Small intestine (tissue), 16 donors: ENCODE results near the gene RGS9BP. TPM values are rescaled to one million over a fixed set of nuclear protein-coding genes. Genes with fewer than 3 reads are reported as not detected.
A peak's percentile ranks its signal among the peaks of the same experiment; 100 is the strongest.

ENCODE experiments used
- DNase-seq, 2 donors: peaks; one replicate each; pipeline versions ENCODE4 v3.0.0 to v3.0.0-alpha.2; 2013
- FAIRE-seq: peaks from 2 replicates; lab custom pipeline; 2012; peaks lifted over from hg19 to GRCh38; lab: Jason Lieb, UNC
- H3K27ac ChIP-seq, 3 donors: one replicate each; pipeline ENCODE4 v1.5.1; 2013; ENCODE audit warnings: low read length in 2 of 3, mild to moderate bottlenecking in 2 of 3, control low read depth in 1 of 3, inconsistent platforms in 1 of 3, low read depth in 1 of 3, moderate library complexity in 1 of 3
- H3K27me3 ChIP-seq, 3 donors: one replicate each; pipeline ENCODE4 v1.6.1; 2013; ENCODE audit warnings: low read length in 3 of 3, inconsistent platforms in 1 of 3; ENCODE audit not compliant: control insufficient read depth in 3 of 3, insufficient read depth in 3 of 3
- H3K36me3 ChIP-seq, 3 donors: one replicate each; pipeline ENCODE4 v1.6.1; 2013; ENCODE audit warnings: low read length in 3 of 3, inconsistent platforms in 1 of 3, low read depth in 1 of 3, mild to moderate bottlenecking in 1 of 3, moderate library complexity in 1 of 3; ENCODE audit not compliant: control insufficient read depth in 3 of 3, insufficient read depth in 2 of 3
- H3K4me1 ChIP-seq, 3 donors: one replicate each; pipeline ENCODE4 v1.6.1; 2013; ENCODE audit warnings: low read length in 2 of 3, inconsistent platforms in 1 of 3, low read depth in 1 of 3, mild to moderate bottlenecking in 1 of 3, moderate library complexity in 1 of 3; ENCODE audit not compliant: control insufficient read depth in 3 of 3, insufficient read depth in 2 of 3
- H3K4me3 ChIP-seq, 3 donors: one replicate each; pipeline ENCODE4 v1.5.1; 2013; ENCODE audit warnings: low read length in 3 of 3, control low read depth in 1 of 3, inconsistent platforms in 1 of 3, low read depth in 1 of 3, mild to moderate bottlenecking in 1 of 3, moderate library complexity in 1 of 3
- H3K9me3 ChIP-seq, 2 donors: one replicate each; pipeline ENCODE4 v1.6.1; 2013; ENCODE audit warnings: low read depth in 1 of 2, low read length in 1 of 2; ENCODE audit not compliant: control insufficient read depth in 2 of 2, insufficient read depth in 1 of 2
- WGBS, 3 donors: extraction: QIAGEN DNeasy Blood & Tissue Kit; methylation state at CpG; one replicate each; pipeline ENCODE4 v1.1.7; 2013; 5-methylcytosine and 5-hydroxymethylcytosine counted together
- long read RNA-seq, 10 donors: transcript quantifications; one replicate each; lab custom pipeline, GENCODE V29; 2026
- polyA plus RNA-seq, 4 donors: library from polyadenylated mRNA; stranded (reverse) in 3 of 4; unstranded in 1 of 4; fragments of 200-250 nt in 3 of 4; fragments of 120-200 nt in 1 of 4; gene quantifications; one replicate each; pipeline versions ENCODE4 v1.2.1 to v1.2.3, GENCODE V29; 2013
- donor health status: healthy with polysubstance abuse.
- donor health status: control.
- donor health status: control.
- donor health status: Bipolar disorder and iron deficiency.
- donor health status: healthy.

Gene RGS9BP, protein sequence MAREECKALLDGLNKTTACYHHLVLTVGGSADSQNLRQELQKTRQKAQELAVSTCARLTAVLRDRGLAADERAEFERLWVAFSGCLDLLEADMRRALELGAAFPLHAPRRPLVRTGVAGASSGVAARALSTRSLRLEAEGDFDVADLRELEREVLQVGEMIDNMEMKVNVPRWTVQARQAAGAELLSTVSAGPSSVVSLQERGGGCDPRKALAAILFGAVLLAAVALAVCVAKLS
- under 1 TPM in 2 of 4 donors, not detected in 2; 0.04 to 0.10 TPM for polyA plus RNA-seq
- long read RNA-seq, donor 1, result 0 reads
- long read RNA-seq, donor 2, result 0 reads
- long read RNA-seq, donor 3, result 0 reads
- long read RNA-seq, donor 4, result 0 reads
- long read RNA-seq, donor 5, result 0 reads
- long read RNA-seq, donor 6, result 0 reads
- long read RNA-seq, donor 7, result 0 reads
- long read RNA-seq, donor 8, result 0 reads
- long read RNA-seq, donor 9, result 0 reads
- long read RNA-seq, donor 10, result 0 reads

DNA sequence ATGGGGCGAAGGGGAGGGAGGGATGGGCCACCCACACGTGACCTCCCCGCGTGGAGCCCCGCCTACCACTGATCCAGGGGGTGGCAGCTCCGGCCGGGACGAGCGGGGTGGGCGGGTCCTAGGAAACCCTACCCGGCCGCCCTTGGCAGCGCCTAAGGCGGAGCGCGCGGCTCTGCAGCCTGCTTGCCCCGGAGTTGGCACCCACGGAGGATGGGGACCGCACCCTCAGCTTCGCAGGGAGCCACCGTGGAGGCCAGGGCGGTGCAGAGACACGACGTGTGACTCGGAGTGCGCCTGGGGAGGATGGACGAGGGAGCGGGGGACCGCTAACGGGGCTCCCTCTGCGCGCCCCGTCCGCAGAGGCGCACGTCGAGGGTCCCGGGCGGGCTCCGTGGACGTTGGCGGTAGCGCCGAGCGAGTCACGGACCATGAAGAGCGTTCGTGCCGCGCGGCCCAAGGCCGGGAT lies at the start of gene RGS9BP:
Gene RGS9BP, plus strand, starts transcription at position 129 of the 466 bp plus-strand sequence. CDS start 416 bp downstream, outside the sequence.
- Histone ChIP-seq H3K27me3 (peaks cover 0 to 35% (median 10%) of the 10 kb centered on the region in 3 donors), H3K4me3 (peak within 1 kb of the TSS; percentile 64 to 76 (median 73)), H3K36me3 (peaks cover 0 to 12% (median 0%) of the 10 kb centered on the region in 3 donors), H3K27ac (peak within 1 kb of the TSS; percentile 66 to 88 (median 85)), H3K9me3 (no peaks in the 10 kb centered on the region), H3K4me1 (peaks cover 0 to 17% (median 0%) of the 10 kb centered on the region in 3 donors)
- 2 to 3% (median 2%) methylated on average over 43 to 53 of the region's 53 CpGs for WGBS, 3 donors
- DNase-seq (peak in 1 of 2 donors; percentile 49), FAIRE-seq (no peak)

DNA sequence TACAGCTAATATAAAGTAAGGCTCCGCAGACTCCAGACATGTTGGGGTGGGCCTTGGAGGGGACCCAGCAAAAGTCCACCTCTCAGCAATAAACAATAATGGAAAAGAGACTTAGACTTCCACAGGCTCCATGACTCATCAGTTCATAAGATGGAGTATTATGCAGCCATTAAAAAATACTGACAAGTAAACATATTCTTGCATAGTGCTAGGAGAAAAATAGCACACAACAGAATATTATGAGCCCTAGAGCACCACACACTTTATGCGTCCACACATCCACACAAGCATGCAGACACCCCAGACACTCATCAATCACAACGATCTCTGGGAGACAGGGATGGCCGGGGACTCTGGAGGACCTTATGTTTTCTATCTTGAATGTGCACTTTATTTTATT lies 48.7 kb upstream of the RGS9BP start:
- FAIRE-seq, result no peak

DNA sequence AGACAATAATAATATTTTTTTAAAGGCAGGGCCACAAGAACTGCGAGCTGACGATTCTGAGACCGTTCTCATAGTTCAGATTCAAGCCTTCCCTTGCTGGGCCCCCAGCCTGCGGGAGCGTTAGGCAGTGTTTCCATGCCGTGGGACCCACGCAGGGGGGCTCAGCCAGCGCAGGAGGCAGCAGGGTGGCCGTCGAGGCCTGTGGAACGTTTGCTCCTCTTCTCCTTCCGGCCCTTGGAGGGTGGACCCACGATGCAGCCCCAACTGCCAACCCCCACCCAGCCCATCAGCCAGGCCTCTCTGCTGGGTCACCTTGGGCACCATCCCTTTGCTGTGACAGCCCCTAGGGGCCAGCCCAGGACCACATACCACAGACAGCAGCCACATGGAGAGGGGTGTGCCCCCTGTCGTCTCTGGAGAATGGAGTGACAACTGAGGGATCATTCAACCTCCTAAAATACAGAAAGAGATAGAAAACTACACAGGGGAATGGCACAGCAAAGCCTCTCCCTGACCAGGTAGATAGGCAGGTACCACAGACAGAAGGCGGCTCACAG lies 47.9 kb upstream of the RGS9BP start:
- Histone ChIP-seq H3K27ac (no peak overlapping the region), H3K9me3 (no peaks in the 10 kb centered on the region), H3K27me3 (no peaks in the 10 kb centered on the region), H3K4me1 (no peaks in the 10 kb centered on the region), H3K36me3 (peaks cover 10 to 75% (median 26%) of the 10 kb centered on the region in 3 donors), H3K4me3 (no peak overlapping the region)
- FAIRE-seq (no peak), DNase-seq (no peak)
- 90 to 93% (median 91%) methylated on average over 15 of the region's 15 CpGs for WGBS, 3 donors

More for the DNA sequence above, 48.7 kb upstream of the RGS9BP start:
- H3K4me3 ChIP-seq, result no peak overlapping the region
- no peaks in the 10 kb centered on the region for H3K9me3 ChIP-seq
- no peaks in the 10 kb centered on the region for H3K27me3 ChIP-seq
- WGBS, 3 donors, result 97 to 98% (median 97%) methylated on average over 4 of the region's 4 CpGs
- peaks cover 10 to 82% (median 34%) of the 10 kb centered on the region in 3 donors for H3K36me3 ChIP-seq
- H3K4me1 ChIP-seq, result no peaks in the 10 kb centered on the region
- no peak overlapping the region for H3K27ac ChIP-seq
- DNase-seq, result no peak

DNA sequence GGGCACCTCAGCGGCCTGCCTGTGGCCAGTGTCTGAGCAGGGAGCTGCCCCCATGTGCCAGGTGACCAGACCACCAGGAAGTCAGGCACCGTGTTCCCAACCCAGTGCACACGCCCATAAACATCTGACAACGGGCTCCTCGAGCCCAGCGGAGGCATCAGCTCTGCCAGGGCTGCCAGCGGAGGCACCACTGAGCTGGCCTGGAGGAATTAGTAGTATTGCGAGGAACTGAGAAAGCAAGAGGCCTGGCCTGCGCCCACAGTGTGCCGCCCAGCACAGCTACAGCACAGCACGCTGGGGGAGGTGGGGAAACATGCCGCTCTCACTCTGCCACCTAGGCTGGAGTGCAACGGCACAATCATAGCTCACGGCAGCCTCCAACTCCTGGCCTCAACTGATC lies 45.3 kb upstream of the RGS9BP start:
- H3K27me3 ChIP-seq, result no peaks in the 10 kb centered on the region
- no peak overlapping the region for H3K27ac ChIP-seq
- no peak for DNase-seq
- peaks cover 4 to 65% (median 24%) of the 10 kb centered on the region in 3 donors for H3K36me3 ChIP-seq
- 82 to 87% (median 85%) methylated on average over 13 to 14 of the region's 14 CpGs for WGBS, 3 donors
- FAIRE-seq, result no peak
- H3K9me3 ChIP-seq, result no peaks in the 10 kb centered on the region
- H3K4me1 ChIP-seq, result no peaks in the 10 kb centered on the region
- no peak overlapping the region for H3K4me3 ChIP-seq

DNA sequence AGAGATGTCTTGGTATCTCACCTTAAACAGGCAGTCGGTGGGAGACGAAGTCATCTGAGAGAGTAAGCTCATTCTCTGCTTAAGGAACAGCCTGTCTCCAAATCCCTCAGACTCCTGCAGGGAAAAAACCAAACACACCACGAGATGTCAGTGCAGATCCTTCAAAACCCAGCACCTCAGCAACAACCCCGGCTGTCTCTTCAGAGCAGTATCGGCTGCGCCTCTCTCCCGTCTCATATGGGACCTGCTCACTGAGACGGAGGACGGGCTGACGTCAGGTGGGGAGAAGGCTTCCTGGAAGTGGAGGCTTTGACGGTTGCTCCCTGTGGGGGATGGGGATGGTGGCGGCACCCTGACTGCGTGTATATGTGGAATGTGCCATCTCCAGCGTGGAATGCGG lies 44.3 kb upstream of the RGS9BP start:
- Histone ChIP-seq H3K4me1 (no peaks in the 10 kb centered on the region), H3K36me3 (peaks cover 4 to 64% (median 28%) of the 10 kb centered on the region in 3 donors), H3K4me3 (no peak overlapping the region), H3K27me3 (no peaks in the 10 kb centered on the region), H3K27ac (no peak overlapping the region), H3K9me3 (no peaks in the 10 kb centered on the region)
- no peak for FAIRE-seq
- DNase-seq, result no peak
- 95 to 97% (median 97%) methylated on average over 15 of the region's 15 CpGs for WGBS, 3 donors

DNA sequence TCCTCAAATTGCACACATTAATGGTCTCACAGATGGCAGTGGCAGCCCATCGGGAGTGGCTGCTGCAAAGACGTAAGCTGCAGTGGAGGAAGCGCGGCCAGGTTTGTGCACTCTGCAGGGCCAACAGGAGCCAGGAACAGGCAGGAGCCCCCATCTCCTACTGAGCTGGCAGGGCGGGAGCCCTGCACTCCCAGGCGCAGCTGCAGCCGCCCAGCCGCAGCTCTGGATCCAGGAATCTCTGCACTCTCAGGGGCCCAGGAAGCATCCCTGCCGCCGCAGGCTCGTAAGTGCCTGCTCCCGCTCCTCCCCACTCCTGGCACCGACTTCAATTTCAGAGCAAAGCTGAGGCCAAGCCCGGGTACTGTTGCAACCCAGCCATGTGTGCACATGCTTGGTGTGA lies 38.2 kb upstream of the RGS9BP start:
- Histone ChIP-seq H3K4me3 (no peak overlapping the region), H3K4me1 (no peaks in the 10 kb centered on the region), H3K36me3 (peaks cover 14 to 61% (median 18%) of the 10 kb centered on the region in 3 donors), H3K9me3 (no peaks in the 10 kb centered on the region), H3K27ac (no peak overlapping the region), H3K27me3 (no peaks in the 10 kb centered on the region)
- FAIRE-seq (no peak), DNase-seq (no peak)
- 87 to 94% (median 91%) methylated on average over 14 of the region's 14 CpGs for WGBS, 3 donors

DNA sequence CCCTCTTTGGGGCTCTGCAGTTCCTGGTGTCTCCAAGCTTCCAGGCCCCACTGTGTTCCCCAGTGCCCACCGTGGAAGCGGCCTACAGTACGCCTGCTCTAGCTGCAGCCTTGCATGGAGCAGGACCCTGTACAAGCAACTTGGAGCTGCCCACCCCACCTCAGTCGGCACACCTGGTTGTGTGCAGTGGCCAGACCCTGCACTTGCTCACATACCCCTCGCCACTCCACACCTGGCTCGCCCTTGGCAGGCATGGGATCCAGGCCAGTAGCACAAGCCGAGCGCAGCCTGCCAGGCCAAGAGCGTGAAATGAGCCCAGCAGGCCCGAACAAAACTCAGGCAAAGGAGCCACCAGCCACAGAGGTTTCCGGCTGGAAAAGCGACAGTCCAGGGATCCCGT lies 37.0 kb upstream of the RGS9BP start:
- no peak for DNase-seq
- FAIRE-seq, result no peak
- Histone ChIP-seq H3K4me1 (no peaks in the 10 kb centered on the region), H3K9me3 (no peaks in the 10 kb centered on the region), H3K4me3 (no peak overlapping the region), H3K36me3 (peaks cover 14 to 66% (median 23%) of the 10 kb centered on the region in 3 donors), H3K27me3 (no peaks in the 10 kb centered on the region), H3K27ac (no peak overlapping the region)
- 98 to 99% (median 98%) methylated on average over 13 of the region's 13 CpGs for WGBS, 3 donors

DNA sequence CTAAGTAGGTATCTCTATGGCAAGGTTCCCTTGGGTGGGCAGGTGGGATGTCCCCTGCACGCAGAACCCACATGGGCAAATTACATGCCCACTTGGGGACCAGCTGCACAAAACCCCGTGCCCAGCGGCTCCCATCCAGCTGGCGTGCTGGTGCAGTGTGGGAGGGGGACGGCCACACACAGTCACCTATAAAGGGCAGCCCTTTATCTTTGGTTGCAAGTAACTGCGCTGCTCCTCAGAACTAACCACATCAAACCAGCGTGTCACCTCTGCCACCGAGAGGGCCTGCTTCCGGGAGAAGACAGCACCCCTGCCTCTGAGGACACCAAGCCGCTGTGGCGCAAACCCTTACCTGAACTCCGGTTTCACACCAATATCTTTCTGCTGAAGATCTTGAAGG lies 32.9 kb upstream of the RGS9BP start:
- Histone ChIP-seq H3K27ac (no peak overlapping the region), H3K4me3 (no peak overlapping the region), H3K27me3 (no peaks in the 10 kb centered on the region), H3K4me1 (no peaks in the 10 kb centered on the region), H3K9me3 (no peaks in the 10 kb centered on the region), H3K36me3 (peaks cover 13 to 66% (median 24%) of the 10 kb centered on the region in 3 donors)
- WGBS, 3 donors, result 66 to 85% (median 78%) methylated on average over 12 of the region's 12 CpGs
- no peak for FAIRE-seq
- DNase-seq, result no peak
